HepG2 (cell line): ENCODE measurements around the gene IQGAP3. TPM values are rescaled to one million over a fixed set of nuclear protein-coding genes. Genes with fewer than 3 reads are reported as not detected.

Experiments used
- ATAC-seq: fragments of 200-7000 bp; cut with Tn5 transposase; 3 replicates; pipeline ENCODE4 v1.9.1; 2020; ENCODE audit warnings: mild to moderate bottlenecking, moderate library complexity
- BruUV-seq: library from RNA; stranded (reverse); fragments of 400-500 nt; replicated peaks from 2 replicates; lab custom pipeline; 2021; lab: Mats Ljungman, UMichigan
- CTCF ChIA-PET: fragments of 300-600 bp; formaldehyde crosslinking; extraction: SDS; loops from one replicate; lab custom pipeline; 2021; ENCODE audit warnings: low total read pairs, inconsistent platforms, low intra/inter-chr PET ratio; lab: Yijun Ruan, JAX
- POLR2A ChIA-PET: fragments of 350-600 bp; sonication (Branson Sonifier 250); formaldehyde crosslinking; loops from one replicate; lab custom pipeline; 2020; ENCODE audit warnings: antibody characterized with exemption, inconsistent platforms; lab: Yijun Ruan, JAX
- DNase-seq: peaks from one replicate; pipeline ENCODE4 v3.0.0-alpha.2; 2015; ENCODE audit warnings: low spot score
- FAIRE-seq: peaks from 3 replicates; lab custom pipeline; 2011; peaks lifted over from hg19 to GRCh38; lab: Jason Lieb, UNC
- H2AFZ ChIP-seq: one replicate; pipeline ENCODE4 v1.6.1; 2011; ENCODE audit warnings: low read length, inconsistent platforms
- H3K27ac ChIP-seq: fragments of 300-600 bp; 3 replicates; pipeline ENCODE4 v1.8.0; 2011; ENCODE audit warnings: mixed run types, mild to moderate bottlenecking, mixed read lengths, low read length, inconsistent platforms; ENCODE audit not compliant: insufficient read depth; ENCODE audit errors: extremely low read length
- H3K27me3 ChIP-seq, 2 experiments: fragments of 200-600 bp in 1 of 2; 2 replicates in 1 of 2; 3 replicates in 1 of 2; pipeline versions ENCODE4 v1.6.0 to v1.8.0; 2011; ENCODE audit warnings: low read length in 2 of 2, mild to moderate bottlenecking in 2 of 2, moderate library complexity in 2 of 2, inconsistent platforms in 1 of 2; ENCODE audit not compliant: insufficient read depth in 2 of 2, control insufficient read depth in 1 of 2
- H3K36me3 ChIP-seq, 2 experiments: fragments of 200-600 bp in 1 of 2; replicated peaks in 1 of 2; 2 replicates in 1 of 2; 3 replicates in 1 of 2; pipeline versions ENCODE4 v1.5.1 to v1.8.0; 2011; ENCODE audit warnings: low read length in 2 of 2, inconsistent platforms in 1 of 2; ENCODE audit not compliant: insufficient read depth in 2 of 2, control insufficient read depth in 1 of 2
- H3K4me1 ChIP-seq: 2 replicates; pipeline ENCODE4 v1.5.1; 2012; ENCODE audit warnings: low read length, inconsistent platforms; ENCODE audit not compliant: insufficient read depth
- H3K4me2 ChIP-seq: 2 replicates; pipeline ENCODE4 v1.6.0; 2011; ENCODE audit warnings: low read depth, low read length, inconsistent platforms
- H3K4me3 ChIP-seq, 3 experiments: fragments of 200-600 bp in 1 of 3; sonication (generic), shearing (Covaris generic) in 1 of 3; replicated peaks in 1 of 3; 2 replicates each; pipeline ENCODE4 v1.5.1; 2011 to 2016; ENCODE audit warnings: low read length in 3 of 3, inconsistent platforms in 2 of 3, low read depth in 2 of 3, mild to moderate bottlenecking in 2 of 3, control low read depth in 1 of 3, mixed read lengths in 1 of 3; ENCODE audit not compliant: insufficient read depth in 1 of 3
- H3K79me2 ChIP-seq: one replicate; pipeline ENCODE4 v1.6.1; 2011; ENCODE audit warnings: low read length, inconsistent platforms; ENCODE audit not compliant: insufficient read depth
- H3K9ac ChIP-seq: 2 replicates; pipeline ENCODE4 v1.6.0; 2011; ENCODE audit warnings: mild to moderate bottlenecking, low read depth, low read length, inconsistent platforms; ENCODE audit not compliant: insufficient read depth
- H3K9me3 ChIP-seq: 2 replicates; pipeline ENCODE4 v1.5.1; 2012; ENCODE audit warnings: mild to moderate bottlenecking, low read length
- H4K20me1 ChIP-seq: 2 replicates; pipeline ENCODE4 v1.6.0; 2011; ENCODE audit warnings: inconsistent platforms, mild to moderate bottlenecking, low read length, moderate library complexity; ENCODE audit not compliant: insufficient read depth
- ADNP ChIP-seq: sonication (generic); formaldehyde crosslinking; IDR thresholded peaks from 2 replicates; pipeline ENCODE4 v1.4.0; 2020; ENCODE audit warnings: missing genetic modification reagents
- BCL3 ChIP-seq: sonication (generic); formaldehyde crosslinking; IDR thresholded peaks from 2 replicates; pipeline ENCODE4 v1.5.1; 2020; ENCODE audit warnings: mild to moderate bottlenecking, missing genetic modification reagents, moderate library complexity
- IRF9 ChIP-seq: sonication (generic); formaldehyde crosslinking; IDR thresholded peaks from 2 replicates; pipeline ENCODE4 v1.8.0; 2022; ENCODE audit warnings: missing genetic modification reagents, mild to moderate bottlenecking, borderline replicate concordance
- ZBTB25 ChIP-seq: IDR thresholded peaks from 2 replicates; pipeline ENCODE4 v1.6.1; 2018; ENCODE audit warnings: missing genetic modification reagents
- ZMYM3 ChIP-seq: sonication (generic); formaldehyde crosslinking; IDR thresholded peaks from 2 replicates; pipeline ENCODE4 v1.5.1; 2020; ENCODE audit warnings: mild to moderate bottlenecking, missing genetic modification reagents
- ZNF557 ChIP-seq: sonication (generic); formaldehyde crosslinking; IDR thresholded peaks from 2 replicates; pipeline ENCODE4 v1.4.0; 2020; ENCODE audit warnings: missing genetic modification reagents
- WGBS: methylation state at CpG from one replicate; pipeline ENCODE4 v1.1.6; 2017; ENCODE audit warnings: low lambda C conversion rate; 5-methylcytosine and 5-hydroxymethylcytosine counted together
- in situ Hi-C: cut with HindIII; loops from 2 replicates; pipeline ENCODE4 v1.10.0; 2017; ENCODE audit warnings: low pct_unique_long_range_greater_than_20kb; ENCODE audit not compliant: extremely low pct_ligation_motif_present
- intact Hi-C: fragments of 100-400 bp; cut with micrococcal nuclease; formaldehyde crosslinking; loops from one replicate; pipeline ENCODE4 v1.10.0; 2022; ENCODE audit not compliant: unreplicated experiment
- polyA plus RNA-seq, 8 experiments: library from polyadenylated mRNA; depleted of rRNA in 3 of 8; stranded (reverse) in 7 of 8; unstranded in 1 of 8; fragments of >200 nt; fragmentation: Illumina TruSeq in 4 of 8; extraction: Trizol in 4 of 8; gene quantifications; 2 replicates each; pipeline versions ENCODE4 v1.2.1 to v1.2.3, GENCODE V29; 2011 to 2016; ENCODE audit warnings: low read depth in 4 of 8, missing spikeins in 1 of 8, mixed read lengths in 1 of 8; ENCODE audit not compliant: insufficient read depth in 1 of 8
- total RNA-seq, 5 experiments: library from RNA; depleted of rRNA; stranded (reverse); fragments of >200 nt; fragmentation: Illumina TruSeq; extraction: Trizol; gene quantifications; 2 replicates each; pipeline ENCODE4 v1.2.3, GENCODE V29; 2016; ENCODE audit warnings: low read depth in 1 of 5

Gene IQGAP3
- total and polyA plus RNA-seq, 2 of the 13 experiments (the other 11 are each of a cell fraction or from before 2014, with no cell fraction given) = 13.5 to 14.1 TPM

GRCh38 chr1:156497078-156497742 is 75.2 kb downstream of the IQGAP3 start:
- no peaks in the 10 kb centered on the region for H3K9me3 ChIP-seq
- no peak for DNase-seq
- POLR2A ChIA-PET = interaction anchor here (0.6 to 1.5 kb wide), 2 partner anchors 12 to 40 kb away, joined by 3 to 4 read pairs; no protein-coding TSS in a partner anchor
- TF ChIP-seq BCL3 (CRISPR knock-in tag) (no peak), ZBTB25 (no peak), ZMYM3 (0 out of 2 replicates have a peak, but pooled peaks have one; percentile 41), ZNF557 (CRISPR knock-in tag) (no peak), ADNP (0 out of 2 replicates have a peak, but pooled peaks have one; percentile 35), IRF9 (CRISPR knock-in tag) (no peak)
- TF ChIP-seq, all 625 proteins: peak for 2
- Histone ChIP-seq H4K20me1 (peaks cover 65% of the 10 kb centered on the region), H3K27ac (no peak overlapping the region), H2AFZ (no peak overlapping the region), H3K79me2 (peaks cover 32% of the 10 kb centered on the region), H3K9ac (0 out of 2 replicates have a peak overlapping the region, but pooled peaks have one; percentile 13), H3K4me1 (peaks cover 50% of the 10 kb centered on the region), H3K27me3 (peaks cover 0 to under 1% of the 10 kb centered on the region in 2 experiments; a peak in 1 of 5 replicates), H3K4me3 (0 out of 6 replicates have a peak overlapping the region, but pooled peaks of 1 of the 3 experiments have one; percentile 10), H3K4me2 (peak overlapping the region; percentile 41), H3K36me3 (peaks cover 2 to 7% of the 10 kb centered on the region in 2 experiments; a peak in 1 of 5 replicates)
- BruUV-seq = no TSS peak
- FAIRE-seq = no peak
- intact Hi-C loops = no loop called here
- ATAC-seq = no peak
- in situ Hi-C loops = no loop called here
- CTCF ChIA-PET = no interaction called here
- WGBS = 73% methylated on average over 10 of the region's 11 CpGs
